Activated T-cell treated with anti-CD3 and anti-CD28 coated beads, Interleukin-2, amount 50 U/mL, for 72 hours (primary cell): ENCODE measurements around the gene ABHD18. TPM values are rescaled to one million over a fixed set of nuclear protein-coding genes. Genes with fewer than 3 reads are reported as not detected.
"Not testable (repeated sequence)": the region's sequence is repeated elsewhere in the genome, so short reads cannot be mapped to it uniquely, and the experiment has no call there.

Source experiments
- ATAC-seq, 2 donors: fragments of 150-1000 bp; cut with Tn5 transposase; replicated peaks in 1 of 2; 2 replicates each; pipeline ENCODE4 v1.10.0; 2021; ENCODE audit warnings: moderate library complexity in 2 of 2, mild to moderate bottlenecking in 1 of 2
- DNase-seq, 2 donors: peaks; one replicate each; pipeline ENCODE4 v3.0.0; 2021 to 2022; ENCODE audit warnings: mixed read lengths in 1 of 2
- H3K27ac Mint-ChIP-seq: one replicate; pipeline ENCODE4 v1.8.0; 2022; ENCODE audit warnings: mild to moderate bottlenecking, moderate library complexity, mixed read lengths
- H3K27me3 Mint-ChIP-seq: one replicate; pipeline ENCODE4 v1.8.0; 2022; ENCODE audit warnings: low read depth, mixed read lengths
- H3K36me3 Mint-ChIP-seq, 2 donors: one replicate each; pipeline ENCODE4 v1.8.0; 2022; ENCODE audit warnings: mixed read lengths in 2 of 2, mild to moderate bottlenecking in 1 of 2; ENCODE audit not compliant: insufficient read depth in 2 of 2
- H3K4me1 Mint-ChIP-seq: one replicate; pipeline ENCODE4 v1.8.0; 2022; ENCODE audit warnings: low read depth, mixed read lengths
- H3K4me3 Mint-ChIP-seq, 2 donors: one replicate each; pipeline ENCODE4 v1.8.0; 2022; ENCODE audit warnings: mild to moderate bottlenecking in 2 of 2, mixed read lengths in 2 of 2, moderate library complexity in 2 of 2
- H3K9me3 Mint-ChIP-seq, 2 donors: one replicate each; pipeline ENCODE4 v1.8.0; 2022; ENCODE audit warnings: mixed read lengths in 2 of 2
- total RNA-seq, 2 donors: library from RNA; stranded (reverse); gene quantifications; one replicate each; pipeline ENCODE4 v1.2.3, GENCODE V29; 2022

The ABHD18 gene
- 10 to 100 TPM; 21.7 to 28.0 TPM for total RNA-seq

- H3K4me3 Mint-ChIP-seq = peak within 1 kb of the TSS; percentile 91 to 95
- ATAC-seq (peak; percentile 97), DNase-seq (peak; percentile 99 to 100)
- peak within 1 kb of the TSS; percentile 79 for H3K27ac Mint-ChIP-seq
- no peaks in the 10 kb centered on the region for H3K27me3 Mint-ChIP-seq
- peaks cover 40% of the 10 kb centered on the region for H3K4me1 Mint-ChIP-seq
- H3K9me3 Mint-ChIP-seq = no peaks in the 10 kb centered on the region
- peaks cover 4 to 5% of the 10 kb centered on the region in 2 donors for H3K36me3 Mint-ChIP-seq
Observed at GRCh38 chr4:127965062-127965802, at the start of gene ABHD18, which contains the start of gene MFSD8. Gene ABHD18 (plus strand): TSS chr4:127965406. CDS start chr4:127982956, 17,550 bp downstream. Gene MFSD8 (minus strand): TSS chr4:127965173. CDS start chr4:127965133, 40 bp downstream.

DNA sequence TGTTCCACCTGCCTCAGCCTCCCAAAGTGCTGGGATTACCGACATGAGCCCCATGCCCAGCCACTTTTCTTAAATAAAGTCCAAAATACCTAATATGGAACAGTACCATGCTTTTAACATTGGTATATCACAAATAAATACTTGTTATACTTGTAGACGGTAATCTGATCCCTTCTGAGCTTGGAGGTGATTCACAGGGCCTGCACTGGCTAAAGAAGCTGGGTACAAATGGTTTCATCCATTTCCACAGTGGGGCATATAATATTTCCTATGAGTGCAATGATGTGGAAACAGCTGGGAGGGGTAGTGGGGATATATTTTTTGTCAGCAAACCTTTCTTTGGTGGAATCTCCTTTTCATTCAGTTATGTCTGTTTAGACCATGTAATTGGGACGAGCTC is 48.7 kb upstream of the ABHD18 start:
- Mint-ChIP-seq H3K9me3 (no peaks in the 10 kb centered on the region), H3K36me3 (peaks cover 2% of the 10 kb centered on the region in 2 donors), H3K27me3 (no peaks in the 10 kb centered on the region), H3K4me1 (no peaks in the 10 kb centered on the region), H3K27ac (no peak overlapping the region), H3K4me3 (no peak overlapping the region)
- no peak for DNase-seq
- ATAC-seq = no peak

DNA sequence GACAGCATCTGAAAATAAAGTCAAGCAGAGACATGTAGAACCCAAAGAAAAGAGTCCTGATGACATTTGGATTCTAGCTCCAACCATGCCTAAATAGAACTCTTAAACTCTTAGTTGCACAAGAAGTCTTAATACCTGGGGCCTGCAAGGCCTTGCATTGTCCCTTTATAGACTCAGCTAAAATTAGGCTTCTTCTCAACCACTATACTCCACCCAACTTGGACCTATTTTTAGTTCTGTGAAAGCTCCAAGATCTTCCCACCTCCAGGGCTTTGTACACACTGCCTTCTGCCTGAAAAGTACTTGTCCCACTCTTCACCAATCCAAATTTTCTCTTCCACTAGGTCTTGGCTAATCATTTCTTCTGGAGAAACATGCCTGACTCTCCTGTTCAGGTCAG is 48.1 kb upstream of the ABHD18 start:
- DNase-seq = no peak
- Mint-ChIP-seq H3K36me3 (peaks cover 2% of the 10 kb centered on the region in 2 donors), H3K27ac (no peak overlapping the region), H3K9me3 (no peaks in the 10 kb centered on the region), H3K4me3 (no peak overlapping the region), H3K27me3 (no peaks in the 10 kb centered on the region), H3K4me1 (no peaks in the 10 kb centered on the region)
- ATAC-seq = no peak

DNA sequence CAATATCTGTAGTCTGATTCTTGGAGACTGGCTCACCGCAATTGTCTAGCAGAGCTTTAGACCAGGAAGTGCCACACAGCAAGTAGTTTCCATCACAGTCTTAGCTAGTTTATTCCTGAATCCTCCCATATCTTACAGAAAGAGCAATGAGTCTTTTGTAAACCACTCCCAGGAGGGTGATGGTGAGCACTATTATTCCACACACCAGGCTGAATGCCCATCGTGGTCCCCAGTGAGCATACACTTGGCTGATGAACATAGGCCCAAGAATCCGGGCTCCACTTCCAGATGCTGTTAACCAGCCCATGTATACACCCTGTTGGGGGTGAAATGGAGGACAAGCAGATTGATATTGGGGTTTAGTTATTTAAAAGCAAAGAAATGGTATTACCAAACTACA is 44.7 kb upstream of the ABHD18 start:
- DNase-seq (no peak), ATAC-seq (no peak)
- Mint-ChIP-seq H3K9me3 (no peaks in the 10 kb centered on the region), H3K4me1 (no peaks in the 10 kb centered on the region), H3K27ac (peak overlapping the region; percentile 50), H3K27me3 (no peaks in the 10 kb centered on the region), H3K36me3 (peaks cover 3 to 13% of the 10 kb centered on the region in 2 donors), H3K4me3 (no peak overlapping the region)

DNA sequence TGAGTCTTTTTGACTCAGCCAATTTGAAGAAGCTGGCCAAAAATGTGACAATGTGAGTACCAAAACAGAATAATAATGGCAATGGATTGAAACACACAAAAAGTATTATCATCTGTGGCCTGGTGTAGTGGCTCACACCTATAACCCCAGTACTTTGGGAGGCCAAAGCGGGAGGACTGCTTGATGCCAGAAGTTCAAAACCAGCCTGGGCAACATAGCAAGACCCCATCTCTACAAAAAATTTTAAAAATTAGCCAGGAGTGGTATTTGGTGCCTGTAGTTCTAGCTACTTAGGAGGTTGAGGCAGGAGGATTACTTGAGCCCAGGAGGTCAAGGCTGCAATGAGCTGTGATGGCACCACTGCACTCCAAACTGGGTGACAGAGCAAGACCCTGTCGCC is 43.0 kb upstream of the ABHD18 start:
- Mint-ChIP-seq H3K4me3 (no peak overlapping the region), H3K9me3 (peaks cover 0 to 1% of the 10 kb centered on the region in 2 donors), H3K27ac (no peak overlapping the region), H3K27me3 (no peaks in the 10 kb centered on the region), H3K36me3 (peaks cover 5 to 15% of the 10 kb centered on the region in 2 donors), H3K4me1 (no peaks in the 10 kb centered on the region)
- ATAC-seq (no peak), DNase-seq (no peak)

GRCh38 chr4:127925720-127926119 is 39.5 kb upstream of the ABHD18 start:
- not testable (repeated sequence) for ATAC-seq, H3K27me3 Mint-ChIP-seq, H3K4me1 Mint-ChIP-seq, H3K27ac Mint-ChIP-seq, H3K9me3 Mint-ChIP-seq, DNase-seq, H3K4me3 Mint-ChIP-seq
- H3K36me3 Mint-ChIP-seq = peaks cover 3 to 19% of the 10 kb centered on the region in 2 donors

DNA sequence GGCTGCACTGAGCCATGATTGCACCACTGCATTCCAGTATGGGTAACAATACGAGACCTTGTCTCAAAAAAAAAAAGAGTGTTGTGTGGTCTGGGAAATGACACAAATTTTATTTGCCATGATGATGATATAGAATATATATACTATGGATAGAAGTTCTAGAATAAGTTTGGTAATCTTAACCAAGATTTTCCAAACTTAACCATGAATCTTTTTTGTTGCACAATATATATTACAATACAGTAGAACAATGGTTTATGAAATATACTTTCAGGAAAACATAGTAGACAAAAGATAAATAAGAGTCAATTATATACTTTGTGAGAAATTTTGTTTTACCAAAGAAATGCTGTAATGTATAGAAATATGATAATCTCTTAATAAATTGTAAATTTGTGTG is 35.0 kb upstream of the ABHD18 start:
- H3K4me1 Mint-ChIP-seq = no peaks in the 10 kb centered on the region
- H3K36me3 Mint-ChIP-seq = peaks cover 2 to 11% of the 10 kb centered on the region in 2 donors
- peaks cover 0 to 1% of the 10 kb centered on the region in 2 donors for H3K9me3 Mint-ChIP-seq
- H3K27ac Mint-ChIP-seq = no peak overlapping the region
- DNase-seq (no peak), ATAC-seq (no peak)
- no peaks in the 10 kb centered on the region for H3K27me3 Mint-ChIP-seq
- H3K4me3 Mint-ChIP-seq = no peak overlapping the region

GRCh38 chr4:127931836-127932235 is 33.4 kb upstream of the ABHD18 start:
- not testable (repeated sequence) for H3K27me3 Mint-ChIP-seq, H3K4me3 Mint-ChIP-seq, ATAC-seq, H3K27ac Mint-ChIP-seq, H3K9me3 Mint-ChIP-seq, H3K4me1 Mint-ChIP-seq, H3K36me3 Mint-ChIP-seq, DNase-seq

- Mint-ChIP-seq H3K36me3 (peaks cover 0 to 4% of the 10 kb centered on the region in 2 donors), H3K27ac (peak overlapping the region; percentile 7), H3K4me1 (peaks cover 8% of the 10 kb centered on the region), H3K4me3 (no peak overlapping the region), H3K9me3 (no peaks in the 10 kb centered on the region), H3K27me3 (no peaks in the 10 kb centered on the region)
- ATAC-seq (peak in 1 of 2 donors; percentile 35), DNase-seq (no peak)
Observed at GRCh38 chr4:127936974-127937373, 28.2 kb upstream of the ABHD18 start.

- Mint-ChIP-seq H3K9me3 (no peaks in the 10 kb centered on the region), H3K27ac (no peak overlapping the region), H3K27me3 (no peaks in the 10 kb centered on the region), H3K4me3 (no peak overlapping the region), H3K36me3 (peaks cover 0 to 5% of the 10 kb centered on the region in 2 donors), H3K4me1 (peaks cover 13% of the 10 kb centered on the region)
- ATAC-seq (no peak), DNase-seq (no peak)
Observed at GRCh38 chr4:127957105-127957504, 8.1 kb upstream of the ABHD18 start.

GRCh38 chr4:127959794-127960193 is 5.4 kb upstream of the ABHD18 start:
- DNase-seq = no peak
- Mint-ChIP-seq H3K27ac (no peak overlapping the region), H3K4me1 (peaks cover 32% of the 10 kb centered on the region), H3K36me3 (peaks cover 2 to 5% of the 10 kb centered on the region in 2 donors), H3K27me3 (no peaks in the 10 kb centered on the region), H3K9me3 (no peaks in the 10 kb centered on the region), H3K4me3 (no peak overlapping the region)
- no peak for ATAC-seq

GRCh38 chr4:127963633-127964398 is 1.4 kb upstream of the ABHD18 start:
- not testable (repeated sequence) for H3K9me3 Mint-ChIP-seq, ATAC-seq, H3K36me3 Mint-ChIP-seq, H3K27me3 Mint-ChIP-seq
- peak in 1 of 2 donors; percentile 19 for DNase-seq
- Mint-ChIP-seq H3K4me1 (peaks cover 40% of the 10 kb centered on the region), H3K4me3 (peak overlapping the region; percentile 85 to 91), H3K27ac (peak overlapping the region; percentile 79)

DNA sequence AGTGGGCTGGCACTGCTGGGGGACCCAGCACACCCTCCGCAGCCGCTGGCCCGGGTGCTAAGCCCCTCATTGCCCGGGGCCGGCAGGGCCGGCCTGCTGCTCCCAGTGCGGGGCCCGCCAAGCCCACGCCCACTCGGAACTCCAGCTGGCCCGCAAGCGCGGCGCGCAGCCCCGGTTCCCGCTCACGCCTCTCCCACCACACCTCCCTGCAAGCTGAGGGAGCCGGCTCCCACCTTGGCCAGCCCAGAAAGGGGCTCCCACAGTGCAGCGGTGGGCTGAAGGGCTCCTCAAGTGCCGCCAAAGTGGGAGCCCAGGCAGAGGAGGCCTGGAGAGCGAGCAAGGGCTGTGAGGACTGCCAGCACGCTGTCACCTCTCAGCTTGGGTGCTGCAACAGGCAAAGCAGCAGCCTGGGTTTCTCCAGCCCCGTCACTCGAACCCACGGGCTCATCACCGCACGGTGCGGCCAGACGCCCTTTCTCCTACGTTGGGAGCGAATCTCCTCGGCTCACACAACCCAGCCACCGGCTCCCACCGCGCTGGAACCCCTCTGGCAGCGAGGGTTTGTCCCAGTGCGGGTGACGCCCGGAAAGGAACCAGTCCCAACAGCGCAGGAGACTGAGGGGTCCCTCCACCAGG is 662 bp upstream of the ABHD18 start:
- peak overlapping the region; percentile 74 for H3K27ac Mint-ChIP-seq
- not testable (repeated sequence) for H3K27me3 Mint-ChIP-seq, H3K9me3 Mint-ChIP-seq, H3K36me3 Mint-ChIP-seq
- DNase-seq (peak; percentile 38 to 39), ATAC-seq (peak; percentile 17 to 23)
- peaks cover 40% of the 10 kb centered on the region for H3K4me1 Mint-ChIP-seq
- H3K4me3 Mint-ChIP-seq = peak overlapping the region; percentile 81 to 95
